Stimulated activated CD8-positive, alpha-beta memory T cell treated with anti-CD3 and anti-CD28 coated beads, Interleukin-12 subunit alpha, Interleukin-12 subunit beta, amount 100 ng/mL, for 24 hours (primary cell): ENCODE results near the gene NEDD8.

Experiments used
- DNase-seq: peaks from one replicate; pipeline ENCODE4 v3.0.0-alpha.2; 2020; ENCODE audit errors: extremely low read depth

Gene NEDD8

GRCh38 chr14:24232121-24232644 is at the start of gene NEDD8:
Gene NEDD8 (minus strand): TSS chr14:24232367. CDS start chr14:24232267, 100 bp downstream.
- DNase-seq = peak; percentile 83

GRCh38 chr14:24281636-24282035 is 49.5 kb upstream of the NEDD8 start:
- DNase-seq = no peak

GRCh38 chr14:24280797-24281460 is 48.8 kb upstream of the NEDD8 start:
- DNase-seq = no peak

GRCh38 chr14:24279301-24280186 is 47.4 kb upstream of the NEDD8 start:
- DNase-seq = no peak

GRCh38 chr14:24278424-24278823 is 46.3 kb upstream of the NEDD8 start:
- no peak for DNase-seq

- DNase-seq = no peak
Observed at GRCh38 chr14:24277606-24278321, 45.6 kb upstream of the NEDD8 start.

GRCh38 chr14:24277071-24277470 is 44.9 kb upstream of the NEDD8 start:
- DNase-seq = no peak

GRCh38 chr14:24274101-24274543 is 42.0 kb upstream of the NEDD8 start:
- DNase-seq = no peak

GRCh38 chr14:24273422-24273998 is 41.3 kb upstream of the NEDD8 start:
- no peak for DNase-seq

- DNase-seq = no peak
Observed at GRCh38 chr14:24272467-24272866, 40.3 kb upstream of the NEDD8 start.

GRCh38 chr14:24271834-24272263 is 39.7 kb upstream of the NEDD8 start:
- DNase-seq = no peak

- DNase-seq = peak; percentile 72
Observed at GRCh38 chr14:24271134-24271833, 39.1 kb upstream of the NEDD8 start, which contains the start of gene RABGGTA. Gene RABGGTA (minus strand): TSS chr14:24271597. CDS start chr14:24271115, 482 bp downstream.

GRCh38 chr14:24270537-24271133 is 38.5 kb upstream of the NEDD8 start:
- DNase-seq = no peak

- DNase-seq = no peak
Observed at GRCh38 chr14:24269910-24270536, 37.9 kb upstream of the NEDD8 start.

- DNase-seq = no peak
Observed at GRCh38 chr14:24269368-24269767, 37.2 kb upstream of the NEDD8 start.

GRCh38 chr14:24268225-24268624 is 36.1 kb upstream of the NEDD8 start:
- DNase-seq = no peak

GRCh38 chr14:24267516-24267915 is 35.3 kb upstream of the NEDD8 start:
- no peak for DNase-seq

GRCh38 chr14:24266344-24267244 is 34.4 kb upstream of the NEDD8 start:
- no peak for DNase-seq

GRCh38 chr14:24264298-24264697 is 32.1 kb upstream of the NEDD8 start:
- DNase-seq = no peak
